Hepatocyte (in vitro differentiated cells): ENCODE measurements around the gene CACNB4.

Source experiments
- EZH2 ChIP-seq: fragments of 200-600 bp; sonication (generic); IDR thresholded peaks from 2 replicates; pipeline ENCODE4 v1.6.1; 2016; ENCODE audit warnings: antibody characterized with exemption, mild to moderate bottlenecking, borderline replicate concordance
- TF ChIP-seq, protein P1 (sequence below): fragments of 200-600 bp; sonication (generic); IDR thresholded peaks from 2 replicates; pipeline ENCODE4 v1.5.1; 2016; ENCODE audit warnings: antibody characterized with exemption, mild to moderate bottlenecking; ENCODE audit not compliant: poor library complexity

DNA sequence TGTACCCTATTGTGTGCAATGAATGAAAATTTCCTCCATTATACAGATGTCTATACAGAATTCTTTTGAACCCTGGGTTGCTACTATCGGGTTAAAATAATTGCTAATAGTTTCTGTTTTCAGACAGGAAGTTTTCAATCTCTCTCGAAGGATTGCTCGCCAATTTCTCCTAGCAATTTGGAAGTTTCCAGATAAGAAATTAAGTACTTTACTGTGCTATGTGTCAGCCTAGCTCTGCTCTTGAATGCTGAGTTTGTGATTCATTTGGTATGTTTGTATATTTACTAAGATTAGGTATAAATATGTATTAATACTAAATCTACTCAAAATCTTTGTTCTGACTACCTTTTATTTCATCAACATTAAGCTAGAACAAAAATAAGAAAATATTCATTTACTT lies 196.0 kb downstream of the CACNB4 start:
- TF ChIP-seq, protein P1, sequence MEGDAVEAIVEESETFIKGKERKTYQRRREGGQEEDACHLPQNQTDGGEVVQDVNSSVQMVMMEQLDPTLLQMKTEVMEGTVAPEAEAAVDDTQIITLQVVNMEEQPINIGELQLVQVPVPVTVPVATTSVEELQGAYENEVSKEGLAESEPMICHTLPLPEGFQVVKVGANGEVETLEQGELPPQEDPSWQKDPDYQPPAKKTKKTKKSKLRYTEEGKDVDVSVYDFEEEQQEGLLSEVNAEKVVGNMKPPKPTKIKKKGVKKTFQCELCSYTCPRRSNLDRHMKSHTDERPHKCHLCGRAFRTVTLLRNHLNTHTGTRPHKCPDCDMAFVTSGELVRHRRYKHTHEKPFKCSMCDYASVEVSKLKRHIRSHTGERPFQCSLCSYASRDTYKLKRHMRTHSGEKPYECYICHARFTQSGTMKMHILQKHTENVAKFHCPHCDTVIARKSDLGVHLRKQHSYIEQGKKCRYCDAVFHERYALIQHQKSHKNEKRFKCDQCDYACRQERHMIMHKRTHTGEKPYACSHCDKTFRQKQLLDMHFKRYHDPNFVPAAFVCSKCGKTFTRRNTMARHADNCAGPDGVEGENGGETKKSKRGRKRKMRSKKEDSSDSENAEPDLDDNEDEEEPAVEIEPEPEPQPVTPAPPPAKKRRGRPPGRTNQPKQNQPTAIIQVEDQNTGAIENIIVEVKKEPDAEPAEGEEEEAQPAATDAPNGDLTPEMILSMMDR: no peak
- TF ChIP-seq EZH2: no peak
